HG02642 (cell line): ENCODE data around the gene CAMK1D.
"Not testable (repeated sequence)": the region's sequence is repeated elsewhere in the genome, so short reads cannot be mapped to it uniquely, and the experiment has no call there.

Experiments
- ATAC-seq: cut with Tn5 transposase; IDR thresholded peaks from one replicate; pipeline ENCODE4 v1.9.1; 2021; ENCODE audit warnings: mild to moderate bottlenecking; ENCODE audit not compliant: unreplicated experiment, poor library complexity

Gene CAMK1D

DNA sequence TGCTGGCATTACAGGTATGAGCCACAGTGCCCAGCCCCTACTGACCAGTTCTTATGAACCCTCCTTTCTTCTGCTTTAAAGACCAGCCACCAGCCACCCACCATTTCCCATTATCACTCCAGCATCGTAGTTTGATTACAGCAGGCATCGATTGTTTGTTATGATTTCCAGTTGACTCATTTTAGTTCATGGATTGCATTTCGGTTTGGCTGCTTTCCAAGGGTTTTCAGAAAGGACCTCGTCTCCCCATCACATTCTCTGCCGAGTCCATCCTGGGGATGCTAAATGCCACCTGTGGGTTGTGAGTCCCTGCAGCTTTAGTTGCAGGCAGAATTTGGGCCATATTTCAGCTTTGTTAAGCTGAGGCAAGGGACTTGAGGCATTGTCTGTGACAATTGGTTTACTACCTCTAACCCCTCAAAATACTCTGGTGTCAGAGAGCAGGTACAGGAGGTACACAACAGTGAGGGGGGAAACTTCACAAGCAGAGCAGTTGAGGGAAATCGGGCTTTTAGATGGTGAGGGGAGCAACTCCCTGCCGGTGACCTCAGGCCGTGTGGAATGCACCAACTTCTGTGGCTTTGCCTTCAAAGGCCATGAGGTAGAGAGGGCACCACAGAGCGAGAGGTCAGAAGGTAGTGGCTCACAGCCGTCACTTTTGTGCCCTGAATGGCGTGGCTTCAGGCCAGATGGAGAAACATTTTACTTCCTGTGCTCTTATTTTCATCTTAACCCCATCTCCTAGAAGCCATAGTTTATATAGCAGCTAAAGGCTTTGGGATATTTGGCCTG is 448.3 kb downstream of the CAMK1D start:
- ATAC-seq: no peak

DNA sequence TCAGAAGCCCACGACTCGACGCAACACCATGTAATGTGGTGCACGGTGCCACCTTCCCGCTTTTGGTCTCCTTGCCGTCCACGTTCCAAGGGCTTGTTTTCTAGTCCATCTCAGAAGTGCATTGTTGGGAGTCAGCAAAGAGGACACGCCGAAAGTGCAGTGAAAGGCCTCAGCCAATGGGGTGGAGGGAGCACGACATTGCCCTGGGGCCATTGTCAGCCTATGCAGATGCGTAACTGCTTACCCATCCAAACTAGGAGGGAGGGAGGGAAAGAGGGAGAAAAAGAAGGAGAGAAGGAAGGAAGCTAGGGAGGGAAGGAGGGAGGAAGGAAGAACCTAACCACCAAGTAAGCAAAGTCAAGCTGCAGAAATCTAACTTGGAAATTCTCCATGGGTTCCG is 449.8 kb downstream of the CAMK1D start:
- no peak for ATAC-seq

DNA sequence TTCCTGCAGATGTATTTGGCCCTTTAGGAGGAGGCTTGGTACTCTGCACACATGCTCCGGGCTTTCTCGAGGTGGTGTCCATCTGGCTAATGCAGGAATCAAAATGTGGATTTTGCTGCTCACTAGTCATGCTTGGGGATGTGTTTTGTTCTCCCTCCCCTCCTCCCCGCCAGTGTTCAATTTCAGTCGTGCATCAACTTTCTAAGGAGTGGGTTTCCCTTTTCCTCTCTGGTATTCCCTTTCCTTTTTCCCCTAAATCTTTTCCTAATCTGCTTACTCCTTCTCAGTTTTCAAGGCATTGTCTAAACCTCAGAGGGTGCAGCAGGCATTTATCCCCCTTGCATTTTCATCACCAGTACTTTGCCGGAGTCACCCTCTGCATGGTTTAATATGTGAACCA is 450.4 kb downstream of the CAMK1D start:
- ATAC-seq: no peak

DNA sequence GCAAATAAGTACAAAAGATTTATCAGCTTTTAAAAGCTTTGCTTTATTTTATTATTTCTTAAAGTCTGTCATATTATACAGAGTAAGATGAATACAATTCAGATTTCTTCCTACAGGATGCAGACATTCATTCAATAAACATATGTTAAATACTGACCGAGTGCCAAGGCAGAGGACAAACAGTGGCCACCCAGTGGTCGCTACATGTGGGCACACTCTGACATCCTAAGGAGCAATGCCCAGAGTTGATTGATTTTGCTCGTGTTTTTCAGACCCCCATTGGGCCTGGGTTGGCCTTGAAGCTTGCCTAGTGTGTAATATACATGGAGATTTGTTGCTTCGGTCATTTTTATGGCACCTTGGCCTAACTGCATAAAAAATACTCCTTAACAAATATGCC is 451.0 kb downstream of the CAMK1D start:
- ATAC-seq: no peak

DNA sequence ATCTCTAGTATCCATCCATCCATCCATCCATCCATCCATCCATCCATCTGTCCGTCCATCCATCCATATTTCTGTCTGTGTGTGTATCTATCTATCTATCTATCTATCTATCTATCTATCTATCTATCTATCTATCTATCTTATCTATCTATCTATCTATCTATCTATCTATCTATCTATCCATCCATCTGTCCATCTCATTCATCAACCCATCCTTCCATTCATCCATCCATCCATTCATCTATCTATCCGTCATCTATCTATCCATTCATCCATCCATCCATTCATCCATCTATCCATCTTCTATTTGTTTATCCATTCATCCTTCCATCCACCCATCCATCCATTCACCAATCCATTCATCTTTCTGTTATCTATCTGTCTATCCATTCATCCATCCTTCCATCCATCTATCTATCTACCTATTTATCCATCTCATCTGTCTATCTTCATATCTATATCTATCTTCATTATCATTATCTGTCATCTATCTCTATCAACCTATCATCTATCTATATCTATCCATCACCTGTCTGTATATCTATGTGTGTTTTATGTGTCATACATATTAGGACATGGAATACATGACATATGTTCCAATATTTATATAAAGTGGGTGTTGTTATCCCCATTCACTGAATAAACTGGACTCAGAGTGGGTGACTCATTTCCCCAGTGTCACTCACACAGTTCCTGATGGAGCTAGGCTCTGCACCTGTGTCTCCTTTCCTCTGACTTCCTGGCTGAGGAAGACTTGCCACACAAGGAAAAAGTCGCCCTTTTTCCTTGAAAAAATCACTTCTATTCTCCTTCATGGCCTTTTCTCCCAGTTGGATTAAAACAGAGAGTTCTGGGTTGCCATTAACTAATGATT is 452.1 kb downstream of the CAMK1D start:
- no peak for ATAC-seq

DNA sequence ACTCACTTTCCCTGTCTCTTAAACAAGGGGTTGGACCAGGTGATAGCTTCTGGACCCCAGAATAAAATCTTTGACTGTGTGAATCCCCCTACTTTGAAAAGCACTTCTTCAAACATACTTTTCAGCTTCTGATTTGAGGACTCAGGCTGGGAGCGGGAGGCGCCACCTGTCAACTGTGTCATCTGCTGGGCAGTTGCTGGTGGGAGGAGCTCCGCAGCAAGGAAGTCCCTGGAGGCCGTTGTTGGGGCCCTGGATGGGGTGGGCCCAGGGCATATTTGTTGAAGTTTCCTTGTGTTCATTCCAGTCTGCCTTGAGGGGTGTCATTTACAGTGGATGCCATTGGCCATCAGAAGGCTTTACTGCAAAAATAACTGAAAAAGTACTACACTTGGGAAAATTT is 454.4 kb downstream of the CAMK1D start:
- no peak for ATAC-seq

DNA sequence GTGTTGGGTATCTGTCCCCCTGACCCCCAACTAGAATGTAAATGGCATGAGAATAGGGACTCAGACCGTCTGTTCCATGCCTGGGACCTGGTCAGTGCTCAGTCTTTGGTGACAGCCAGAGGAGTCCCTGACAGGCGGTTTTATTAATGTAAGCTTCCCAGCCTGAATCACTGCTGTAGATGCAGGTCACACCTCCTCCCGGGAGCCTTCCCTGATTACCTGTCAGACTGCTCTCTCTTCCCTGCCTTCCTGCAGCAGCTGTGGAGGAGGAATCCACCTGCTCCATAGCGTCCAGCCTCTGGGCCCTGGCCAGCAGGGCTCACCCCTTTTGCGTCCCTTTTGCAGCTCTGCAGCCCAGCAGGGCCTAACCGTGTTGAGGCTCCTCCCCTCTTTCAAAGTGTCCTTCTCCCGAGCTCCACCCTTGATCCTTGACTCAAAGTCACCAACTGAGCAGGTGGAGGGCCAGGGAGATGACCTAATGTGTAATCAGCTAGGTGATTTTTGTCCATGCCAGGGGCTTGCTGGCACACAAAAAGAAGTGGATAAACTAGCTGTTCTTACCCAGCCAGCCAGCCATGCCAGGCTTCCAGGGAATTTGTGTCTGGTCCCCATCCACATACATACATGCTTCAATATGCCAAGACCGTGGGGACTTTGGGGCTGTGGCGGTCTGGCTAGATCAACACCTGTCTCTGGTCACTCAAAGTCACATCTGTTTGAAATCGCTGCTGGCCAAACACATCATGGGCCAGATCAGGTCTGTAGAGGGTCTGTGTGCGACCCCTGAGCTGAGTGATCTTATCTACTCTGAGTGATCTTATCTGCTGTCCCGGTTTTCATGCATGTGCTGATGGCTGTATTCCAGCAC is 457.1 kb downstream of the CAMK1D start:
- ATAC-seq: no peak

DNA sequence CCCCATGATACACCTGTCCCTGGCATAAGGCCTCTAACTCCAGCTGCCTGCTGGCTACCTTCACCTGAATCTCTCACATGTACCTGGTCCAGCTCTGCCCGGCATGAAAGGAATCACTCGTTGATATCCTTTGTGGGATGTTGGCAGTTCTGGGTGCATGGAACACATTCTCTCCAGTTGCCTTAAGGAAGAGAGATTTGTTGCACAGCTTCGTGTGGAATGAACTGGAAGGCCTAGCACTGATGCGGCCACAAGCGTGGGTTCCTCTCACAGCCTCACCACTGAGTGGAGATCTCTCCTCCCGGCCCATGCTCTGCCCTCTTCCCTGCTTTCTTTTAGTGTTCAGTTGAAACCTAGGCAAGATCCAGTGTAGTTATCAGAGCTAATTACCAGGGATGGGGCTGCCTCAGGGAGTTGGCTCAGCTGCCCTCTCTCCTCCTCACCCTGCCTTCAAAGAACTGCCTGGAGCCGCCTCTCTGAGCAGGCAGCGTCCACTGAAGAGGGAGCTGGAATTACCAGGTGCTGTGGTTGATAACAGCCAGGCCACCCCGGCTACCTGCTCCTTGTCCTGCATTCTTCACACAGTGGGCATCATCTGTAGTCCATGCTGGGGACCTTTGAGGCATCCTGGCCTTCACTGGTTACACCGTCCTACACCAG is 457.9 kb downstream of the CAMK1D start:
- no peak for ATAC-seq

DNA sequence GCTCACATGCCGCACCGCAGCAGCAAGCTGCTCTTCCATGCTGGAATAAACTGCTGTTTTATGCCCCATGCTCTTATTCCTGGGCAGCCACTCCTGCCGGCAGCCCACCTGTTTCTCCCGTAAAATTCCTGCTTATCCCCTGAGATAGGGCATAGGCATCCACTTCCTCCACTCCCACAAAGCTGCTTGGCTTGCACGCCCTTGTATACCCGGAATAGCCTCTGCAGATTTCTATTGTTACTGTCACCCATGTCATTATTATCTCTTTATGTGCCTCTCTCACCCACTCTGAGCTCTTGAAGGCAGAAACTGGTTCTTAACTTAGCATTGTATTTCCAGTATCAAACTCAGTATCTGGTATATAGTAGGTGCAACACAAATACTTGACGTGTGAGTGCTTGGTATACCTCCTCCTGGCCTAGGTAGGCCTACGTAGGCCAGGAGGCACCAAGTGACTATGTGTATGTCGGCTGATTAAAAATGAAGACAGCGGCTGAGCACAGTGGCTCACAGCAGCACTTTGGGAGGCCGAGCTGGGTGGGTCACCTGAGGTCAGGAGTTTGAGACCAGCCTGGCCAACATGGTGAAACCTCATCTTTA is 458.8 kb downstream of the CAMK1D start:
- no peak for ATAC-seq

DNA sequence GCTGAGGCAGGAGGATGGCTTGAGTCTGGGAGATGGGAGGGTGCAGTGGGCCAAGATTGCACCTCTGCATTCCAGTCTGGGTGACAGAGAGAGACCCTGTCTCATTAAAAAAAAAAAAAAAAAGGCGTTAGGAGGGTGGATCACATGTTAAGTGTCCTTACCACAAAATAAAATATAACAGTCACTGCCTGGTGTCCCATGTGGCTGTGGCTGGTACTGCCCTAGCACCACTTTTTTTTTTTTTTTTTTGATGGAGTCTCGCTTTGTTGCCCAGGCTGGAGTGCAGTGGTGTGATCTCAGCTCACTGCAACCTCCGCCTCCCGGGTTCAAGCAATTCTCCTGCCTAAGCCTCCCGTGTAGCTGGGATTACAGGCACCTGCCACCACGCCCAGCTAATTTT is 460.7 kb downstream of the CAMK1D start:
- not testable (repeated sequence) for ATAC-seq

DNA sequence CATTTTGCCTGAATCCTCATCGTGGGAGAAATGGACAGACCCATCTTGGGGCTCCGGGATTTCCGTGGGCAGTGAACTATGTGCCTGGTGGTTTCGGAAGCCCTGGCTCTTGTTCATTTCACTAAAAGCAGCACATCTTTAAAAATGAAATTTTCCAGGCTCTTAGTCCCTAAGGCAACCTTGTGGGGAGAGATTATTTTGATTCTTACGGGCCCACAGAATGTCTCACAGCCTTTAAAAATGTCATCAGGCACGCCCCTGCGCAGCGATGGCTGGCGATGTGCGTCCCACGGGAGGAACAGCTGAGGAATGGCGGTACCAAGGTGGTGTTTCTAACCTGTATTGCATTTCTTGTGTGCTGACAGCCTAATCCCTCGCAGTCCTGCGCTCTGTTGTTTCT is 462.5 kb downstream of the CAMK1D start:
- no peak for ATAC-seq

DNA sequence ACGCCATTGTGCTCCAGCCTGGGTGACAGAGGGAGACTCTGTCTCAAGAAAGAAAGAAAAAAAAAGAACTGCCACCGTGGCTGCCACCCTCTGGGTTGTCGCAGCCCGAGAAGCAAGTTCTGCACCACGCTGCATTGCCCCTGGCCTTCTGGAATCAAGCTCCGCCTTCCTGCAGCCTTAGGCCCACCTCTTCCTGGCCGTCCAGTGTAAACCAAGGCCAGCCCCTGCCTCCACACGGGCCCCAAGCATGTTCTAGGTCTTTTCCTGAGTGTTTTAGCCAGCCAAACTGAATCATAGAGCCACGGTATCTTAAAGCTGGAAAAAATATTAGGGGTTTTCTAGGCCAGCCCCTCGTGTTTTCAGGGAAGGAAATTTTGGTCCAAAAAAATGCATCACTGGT is 463.2 kb downstream of the CAMK1D start:
- ATAC-seq: no peak

DNA sequence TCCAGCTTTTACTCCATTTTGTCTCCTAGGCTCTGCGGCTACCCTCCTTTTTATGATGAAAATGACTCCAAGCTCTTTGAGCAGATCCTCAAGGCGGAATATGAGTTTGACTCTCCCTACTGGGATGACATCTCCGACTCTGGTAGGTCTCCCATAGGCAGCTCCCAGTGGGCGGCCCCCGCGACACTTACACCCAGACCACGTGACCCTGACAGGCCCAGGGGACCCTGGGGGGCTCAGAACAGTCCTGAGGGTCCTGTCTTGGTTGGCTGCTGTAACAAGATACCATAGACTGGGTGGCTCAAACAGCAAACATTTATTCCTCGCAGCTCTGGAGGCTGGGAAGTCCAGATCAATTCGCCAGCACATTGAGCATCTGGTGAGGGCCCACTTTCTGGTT is 464.8 kb downstream of the CAMK1D start:
- no peak for ATAC-seq

DNA sequence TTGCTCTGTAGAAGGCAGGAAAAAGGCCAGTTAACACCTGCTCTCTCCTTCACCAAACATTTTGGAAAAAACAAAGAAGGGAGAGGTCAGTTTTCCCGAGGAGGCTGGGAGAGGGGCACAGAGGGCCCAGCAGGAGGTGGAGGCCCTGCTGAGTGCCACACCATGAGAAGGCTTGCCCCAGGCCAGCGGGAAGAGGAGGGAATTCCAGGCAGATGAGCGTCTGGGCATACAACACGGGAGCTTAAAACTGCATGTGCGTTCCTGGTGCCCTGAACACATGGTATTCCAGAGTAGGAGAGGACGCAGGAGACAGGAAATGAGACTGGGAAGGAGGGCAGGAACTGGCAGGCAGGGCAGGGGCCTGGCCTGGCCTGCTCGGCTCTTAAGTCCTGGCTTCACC is 469.7 kb downstream of the CAMK1D start:
- ATAC-seq: no peak

DNA sequence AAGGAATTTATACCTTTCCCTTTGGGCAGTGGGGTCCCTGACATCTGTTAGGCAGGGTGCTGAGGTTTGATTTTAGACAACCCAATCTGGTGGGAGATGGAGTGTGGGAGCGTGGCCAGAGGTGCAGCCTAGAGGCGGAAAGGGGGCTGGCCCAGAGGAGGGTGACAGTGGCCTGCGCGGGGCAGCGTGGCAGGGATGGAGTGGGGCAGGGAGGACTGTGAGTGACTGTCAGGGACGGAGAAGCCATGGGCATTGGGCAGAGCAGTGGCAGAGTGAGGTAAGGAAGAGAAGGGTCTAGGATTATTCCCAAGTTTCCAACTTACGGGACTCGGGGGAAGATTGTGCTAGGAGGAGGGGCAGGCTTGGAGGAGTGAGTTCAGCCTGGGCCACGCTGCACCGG is 470.3 kb downstream of the CAMK1D start:
- no peak for ATAC-seq

DNA sequence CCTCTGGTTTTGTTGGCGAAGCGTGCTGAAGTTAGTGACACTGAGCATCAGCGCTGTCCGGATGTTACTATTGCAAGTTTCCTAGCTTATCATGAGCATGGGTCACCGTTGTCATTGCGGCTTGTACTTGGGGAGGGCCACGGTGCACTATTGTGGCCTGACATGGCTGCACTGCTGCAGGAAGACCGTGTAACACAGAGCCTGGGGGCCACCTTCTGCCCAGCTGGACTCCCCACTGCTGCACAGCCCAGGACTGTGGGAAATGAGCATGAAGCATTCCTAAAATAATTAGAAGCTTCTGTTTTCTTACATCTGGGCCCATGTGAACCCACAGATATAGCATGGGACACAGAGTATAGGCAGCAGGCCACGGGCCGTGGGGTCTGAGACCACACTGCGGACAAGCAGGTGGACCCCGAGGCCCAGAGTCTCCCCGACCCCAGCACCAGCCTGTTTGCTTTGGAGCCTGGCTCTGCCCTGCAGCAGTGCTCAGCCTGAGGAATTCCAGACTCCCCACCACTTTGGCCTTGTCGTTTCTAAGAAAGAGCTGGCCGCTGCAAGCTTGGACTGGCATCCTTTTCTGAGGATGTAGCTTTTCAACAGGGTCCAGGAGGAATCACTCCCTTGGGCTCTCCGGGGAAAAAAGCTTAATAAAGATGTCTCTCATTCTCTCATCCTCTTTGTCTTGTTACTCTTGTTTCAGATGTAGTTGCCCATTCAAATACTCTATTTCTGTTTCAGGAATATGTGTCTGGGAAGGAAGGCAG is 473.0 kb downstream of the CAMK1D start:
- no peak for ATAC-seq

DNA sequence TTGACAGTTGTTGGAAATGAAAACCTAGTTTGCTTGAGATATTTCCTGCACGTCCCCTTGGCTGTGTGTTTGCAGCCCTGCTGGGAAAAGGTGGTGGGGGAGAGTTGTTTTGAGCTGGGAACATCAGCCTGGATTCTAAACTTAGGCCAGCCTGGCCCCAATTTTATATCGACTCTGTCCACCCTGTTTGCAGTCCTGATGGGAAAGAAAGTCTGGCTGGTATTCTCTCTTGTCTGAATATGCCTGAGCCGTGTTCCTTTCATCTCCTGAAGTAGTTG is 473.5 kb downstream of the CAMK1D start:
- no peak for ATAC-seq

DNA sequence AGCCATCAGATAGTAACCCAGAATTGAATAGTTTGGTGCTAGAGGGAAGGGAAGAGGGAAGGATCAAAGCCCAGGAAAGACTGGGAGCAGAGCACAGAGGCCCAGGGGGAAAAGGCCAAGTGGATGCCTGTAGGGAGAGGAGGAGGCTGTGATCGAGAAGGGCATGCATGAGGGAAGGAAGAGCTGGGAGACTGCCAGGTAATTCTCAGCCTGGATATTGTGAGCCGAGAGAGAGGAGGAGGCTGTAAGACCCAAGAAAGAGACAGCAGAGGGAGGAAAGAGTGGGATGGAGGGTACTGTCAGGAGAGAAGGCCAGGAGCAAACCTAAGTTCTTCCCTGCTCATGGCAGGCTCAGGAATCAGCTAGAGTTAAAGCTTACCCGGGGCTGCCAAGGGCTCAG is 474.0 kb downstream of the CAMK1D start:
- no peak for ATAC-seq

DNA sequence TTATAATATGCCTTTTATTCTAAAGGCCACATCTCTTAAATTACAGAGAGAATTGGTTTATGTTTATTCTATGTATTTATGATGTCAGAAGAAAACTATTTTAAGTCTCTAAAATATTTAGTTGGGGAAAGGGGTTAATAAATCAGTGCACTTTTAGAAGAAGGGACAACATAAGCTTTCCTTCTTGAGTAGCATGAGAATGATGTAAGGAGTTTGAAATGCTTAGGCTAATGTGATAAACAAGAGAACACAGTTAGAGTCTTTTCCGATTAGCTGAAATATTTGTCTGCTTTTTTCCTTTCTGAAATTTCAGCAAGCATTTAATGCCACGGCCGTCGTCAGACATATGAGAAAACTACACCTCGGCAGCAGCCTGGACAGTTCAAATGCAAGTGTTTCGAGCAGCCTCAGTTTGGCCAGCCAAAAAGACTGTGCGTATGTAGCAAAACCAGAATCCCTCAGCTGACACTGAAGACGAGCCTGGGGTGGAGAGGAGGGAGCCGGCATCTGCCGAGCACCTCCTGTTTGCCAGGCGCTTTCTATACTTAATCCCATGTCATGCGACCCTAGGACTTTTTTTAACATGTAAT is 476.0 kb downstream of the CAMK1D start:
- no peak for ATAC-seq
